ENCODE results near the gene CELA2A.
"Not testable (repeated sequence)": the region's sequence is repeated elsewhere in the genome, so short reads cannot be mapped to it uniquely, and the experiment has no call there.

CELA2A gene

DNA sequence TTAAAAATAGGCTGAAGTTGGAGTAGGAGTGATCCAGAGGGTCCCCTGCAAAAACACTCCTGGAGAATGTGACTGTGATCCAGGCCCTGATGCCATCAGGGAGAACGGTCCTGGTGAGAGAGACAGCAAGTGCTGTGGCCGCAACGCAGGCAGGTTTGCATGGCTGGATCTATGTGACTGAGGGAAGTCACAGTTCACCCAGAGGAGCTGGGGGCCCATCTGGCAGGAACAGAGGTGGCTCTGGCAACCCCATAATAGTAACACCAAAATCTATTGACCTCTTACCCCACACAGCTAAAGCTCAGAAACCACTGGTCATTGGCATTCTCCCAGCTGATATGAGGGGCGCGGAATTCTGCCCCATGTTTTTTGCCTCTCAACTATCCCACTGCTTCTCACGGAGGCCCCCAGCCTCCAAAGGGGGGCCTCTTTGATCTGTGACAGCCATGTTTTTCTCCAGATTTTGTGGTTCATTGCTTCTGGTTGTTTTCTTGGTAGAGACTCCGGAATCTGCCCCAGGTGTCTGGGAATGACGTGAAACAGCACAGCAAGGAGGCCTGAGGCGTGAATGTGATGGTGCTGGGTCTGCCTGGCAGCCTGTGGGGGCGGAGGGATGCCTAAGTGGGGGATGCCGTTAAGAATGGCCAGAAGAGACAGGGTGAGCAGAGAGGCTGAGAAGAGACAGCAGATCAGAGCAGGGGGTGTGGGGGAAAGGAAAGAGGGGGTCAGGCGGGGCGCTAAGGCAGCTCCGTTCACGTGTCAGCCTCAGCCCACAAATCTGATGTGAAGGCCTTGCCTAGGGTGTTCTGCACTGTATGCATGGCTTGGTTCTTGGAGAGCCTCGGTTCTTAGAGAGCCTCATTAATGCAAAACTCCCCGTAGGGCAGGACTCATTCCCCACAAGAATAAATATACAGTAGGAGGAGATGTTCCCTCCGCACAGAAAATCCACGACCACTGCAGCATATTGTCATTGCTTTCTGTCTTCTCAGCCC, 43.9 kb downstream of the CELA2A start:
- no peak for DNase-seq (ENCODE audit: low read depth)

DNA sequence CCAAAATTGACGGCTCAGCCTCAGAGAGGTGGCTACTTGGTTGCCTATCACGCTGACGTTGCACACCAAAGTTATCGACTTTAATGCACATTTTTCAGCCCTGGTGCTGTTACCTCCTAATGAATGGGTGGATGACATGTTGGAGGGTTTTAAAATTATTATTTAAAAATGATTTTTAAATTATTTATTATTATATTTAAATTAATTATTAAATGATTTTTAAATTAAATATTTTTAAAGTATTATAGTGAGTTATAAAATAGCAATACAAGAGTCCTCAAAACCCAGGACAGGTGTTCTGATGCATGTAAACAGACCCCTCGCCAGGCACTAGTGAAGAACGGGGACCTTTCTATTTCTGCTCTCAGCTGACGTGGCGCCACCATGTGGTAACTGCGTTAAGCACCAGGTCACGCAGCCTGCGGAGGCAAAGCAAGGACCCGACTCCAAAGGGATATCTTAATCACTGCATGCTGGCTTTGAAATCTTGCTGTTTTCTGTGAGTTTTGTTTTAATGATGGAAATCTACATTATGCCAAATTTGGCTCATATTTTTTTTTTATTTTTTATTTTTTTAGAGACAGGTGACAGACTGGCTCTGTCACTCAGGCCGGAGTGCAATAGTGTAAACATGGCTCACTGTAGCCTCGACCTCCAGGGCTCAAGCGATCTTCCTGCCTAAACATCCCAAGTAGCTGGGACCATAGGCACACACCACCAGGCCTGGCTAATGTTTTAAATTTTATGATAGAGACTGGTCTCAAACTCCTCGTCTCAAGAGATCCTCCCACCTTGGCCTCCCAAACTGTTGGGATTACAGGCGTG, 44.9 kb downstream of the CELA2A start:
- DNase-seq (ENCODE audit: low read depth) = peak; percentile 19

DNA sequence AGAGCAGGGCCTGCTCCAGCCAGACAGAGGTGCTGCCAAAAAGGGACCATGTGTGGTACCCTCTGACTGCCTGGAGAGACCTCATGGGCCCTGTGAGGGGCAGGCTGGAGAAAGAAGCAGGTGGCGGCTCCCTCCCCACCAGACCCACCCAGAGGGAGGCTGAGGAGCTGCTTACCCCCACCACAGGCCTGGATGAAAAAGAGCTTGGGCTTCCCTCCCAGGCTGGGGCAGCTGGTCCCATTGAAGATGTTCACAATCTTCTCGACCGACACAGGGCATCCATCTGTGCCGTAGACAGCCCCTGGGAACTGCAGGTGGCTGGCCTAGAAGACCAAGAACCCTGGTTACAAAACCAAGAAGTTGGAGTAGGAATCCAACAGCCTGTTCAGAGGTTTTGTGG, 47.9 kb downstream of the CELA2A start:
- DNase-seq (ENCODE audit: low read depth) = no peak

DNA sequence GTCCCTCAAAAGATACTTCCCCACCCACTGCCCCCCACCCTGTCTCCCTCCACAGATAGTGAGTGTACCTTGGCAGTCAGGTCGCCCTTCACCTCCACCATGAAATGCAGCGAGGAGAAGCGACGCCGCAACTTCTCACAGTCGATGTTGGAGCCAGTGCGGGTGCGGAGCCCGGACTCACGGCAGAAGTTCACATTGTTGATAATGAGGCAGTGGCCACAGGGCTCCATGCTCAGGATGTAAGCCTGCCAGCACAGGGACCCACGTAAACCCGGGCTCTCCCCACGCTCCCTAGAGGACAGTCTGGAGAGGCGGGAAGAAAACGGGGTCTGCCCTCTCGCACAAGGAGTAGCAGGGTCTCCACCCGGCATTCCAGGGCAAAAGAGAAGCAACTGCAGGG, 50.3 kb downstream of the CELA2A start:
- DNase-seq (ENCODE audit: low read depth) = no peak

- DNase-seq (ENCODE audit: low read depth) = no peak
These were observed 50.7 kb downstream of the CELA2A start for GRCh38 chr1:15507278-15507677.

DNA sequence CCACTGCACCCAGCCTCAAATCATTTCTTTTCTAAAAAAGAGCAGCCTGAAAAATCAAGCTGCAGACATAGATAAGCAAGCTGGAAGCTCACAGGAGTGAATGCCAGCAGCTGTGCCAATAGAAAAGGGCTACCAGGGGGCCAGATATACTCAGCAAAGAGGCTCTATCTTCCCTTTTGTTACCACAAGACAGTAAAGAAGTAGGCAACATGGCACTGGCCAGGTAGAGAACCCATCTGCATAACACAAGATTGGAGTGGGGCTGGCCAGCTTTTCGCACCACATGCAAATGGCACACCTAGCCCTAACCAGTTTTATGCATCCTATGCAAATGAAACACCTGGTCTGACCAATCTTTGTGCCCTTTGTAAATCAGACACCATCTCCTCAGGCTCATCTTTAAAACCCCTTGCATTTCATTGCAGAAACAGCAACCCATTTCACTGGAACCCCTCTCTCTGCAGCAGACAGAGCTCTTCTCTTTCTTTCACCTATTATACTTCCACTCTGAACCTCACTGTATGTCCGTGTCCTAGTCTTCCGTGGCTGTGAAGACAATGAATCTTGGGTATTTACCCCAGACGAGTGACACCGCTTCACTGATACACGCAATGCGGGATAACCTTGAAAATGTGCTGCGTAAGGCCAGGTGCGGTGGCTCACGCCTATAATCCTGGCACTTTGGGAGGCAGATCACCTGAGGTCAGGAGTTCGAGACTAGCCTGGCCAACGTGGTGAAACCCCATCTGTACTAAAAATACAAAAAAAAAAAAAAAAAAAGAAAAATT, 52.4 kb downstream of the CELA2A start:
- DNase-seq (ENCODE audit: low read depth) = no peak

GRCh38 chr1:15509586-15509985, 53.1 kb downstream of the CELA2A start:
- no peak for DNase-seq (ENCODE audit: low read depth)

DNA sequence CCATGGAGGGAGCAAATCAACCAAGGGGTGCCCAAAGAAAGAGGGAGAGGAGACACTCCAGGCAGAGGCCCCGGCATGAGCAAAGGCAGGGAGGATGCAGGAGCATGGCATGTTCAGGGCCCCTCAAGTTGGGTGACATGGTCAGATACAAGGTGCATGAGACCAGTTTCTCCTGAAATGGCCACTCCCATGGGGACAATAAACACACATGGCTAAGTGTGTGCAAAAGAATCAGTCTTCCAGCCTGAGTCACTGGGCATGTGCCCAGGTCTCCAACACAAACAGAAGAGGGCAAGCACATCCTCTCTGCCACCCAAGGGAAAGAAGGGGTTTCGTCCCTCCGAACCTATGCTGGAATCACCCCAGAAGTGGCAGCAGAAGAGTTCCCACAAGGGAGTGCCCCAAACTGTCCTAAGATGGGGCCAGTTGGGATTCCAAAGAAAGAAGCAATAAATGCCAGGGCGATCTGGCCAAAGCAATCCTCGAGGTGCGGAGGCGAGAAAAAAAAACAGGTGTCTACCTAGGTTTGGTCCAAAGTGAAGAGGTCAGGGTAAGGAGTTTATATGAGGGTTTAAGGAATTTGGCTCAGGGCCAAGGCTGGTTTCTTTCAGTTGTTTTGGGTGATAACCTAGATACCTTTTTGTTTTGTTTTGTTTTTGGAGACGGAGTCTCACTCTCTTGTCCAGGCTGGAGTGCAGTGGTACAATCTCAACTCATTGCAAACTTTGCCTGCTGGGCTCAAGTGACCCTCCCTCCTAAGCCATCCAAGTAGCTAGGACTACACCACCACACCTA, 54.3 kb downstream of the CELA2A start:
- DNase-seq (ENCODE audit: low read depth) = no peak

- DNase-seq (ENCODE audit: low read depth) = no peak
These were observed 56.7 kb downstream of the CELA2A start for GRCh38 chr1:15513192-15513591.

DNA sequence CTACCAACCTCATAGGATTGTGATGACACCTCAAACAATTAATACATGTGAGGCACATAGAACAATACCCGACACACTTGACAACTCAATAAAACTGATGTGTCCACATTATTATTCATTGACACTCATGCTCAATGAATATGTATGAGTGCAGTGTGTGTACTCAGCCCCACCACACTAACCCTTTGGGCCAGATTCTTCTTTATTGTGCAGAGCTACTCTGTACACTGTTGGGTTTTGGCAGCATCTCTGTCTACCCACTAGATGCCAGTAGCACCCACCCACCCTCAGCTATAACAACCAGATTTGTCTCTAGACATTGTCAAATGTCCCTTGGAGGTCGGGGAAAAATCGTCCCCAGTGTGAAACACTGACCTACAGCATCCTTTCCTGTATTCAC, 57.4 kb downstream of the CELA2A start:
- no peak for DNase-seq (ENCODE audit: low read depth)

DNA sequence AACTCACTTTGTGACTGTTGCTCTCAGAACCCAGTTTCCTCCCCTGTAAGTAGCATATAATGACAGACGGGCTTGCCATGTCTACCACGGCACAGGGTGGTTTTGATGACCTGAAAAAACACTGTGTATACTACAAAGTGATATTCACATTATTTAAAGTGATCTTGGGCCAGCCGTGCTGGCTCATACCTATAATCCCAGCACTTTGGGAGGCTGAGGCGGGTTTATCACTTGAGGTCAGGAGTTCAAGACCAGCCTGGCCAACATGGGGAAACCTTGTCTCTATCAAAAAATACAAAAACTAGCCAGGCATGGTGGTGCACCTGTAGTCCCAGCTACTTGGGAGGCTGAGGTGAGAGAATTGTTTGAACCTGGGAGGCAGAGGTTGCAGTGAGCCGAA, 58.0 kb downstream of the CELA2A start:
- DNase-seq (ENCODE audit: low read depth) = not testable (repeated sequence)

- no peak for DNase-seq (ENCODE audit: low read depth)
These were observed 58.6 kb downstream of the CELA2A start for GRCh38 chr1:15515022-15515663.

DNA sequence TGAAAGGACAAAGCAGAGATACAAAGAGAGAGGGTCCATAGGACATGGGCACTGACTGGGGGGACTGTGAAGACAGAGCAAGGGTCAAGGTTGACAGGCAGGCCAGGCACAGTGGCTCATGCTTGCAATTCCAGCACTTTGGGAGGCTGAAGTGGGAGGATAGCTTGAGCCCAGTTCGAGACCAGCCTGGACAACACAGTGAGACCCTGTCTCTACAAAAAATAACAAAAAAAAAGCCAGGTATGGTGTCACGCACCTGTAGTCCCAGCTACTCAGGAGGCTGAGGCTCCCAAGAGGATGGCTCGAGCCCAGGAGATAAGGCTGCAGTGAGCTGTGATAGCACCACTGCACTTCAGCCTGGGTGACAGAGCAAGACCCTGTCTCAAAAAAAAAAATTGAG, 63.1 kb downstream of the CELA2A start:
- DNase-seq (ENCODE audit: low read depth) = no peak

GRCh38 chr1:15521206-15521906, 64.8 kb downstream of the CELA2A start:
- DNase-seq (ENCODE audit: low read depth) = not testable (repeated sequence)

Data from T follicular helper cell (primary cell).